ENCODE measurements around the gene SLC41A1. TPM values are rescaled to one million over a fixed set of nuclear protein-coding genes. Genes with fewer than 3 reads are reported as not detected.

The SLC41A1 gene
- total RNA-seq, 1 experiment from 2014 or later: 17.2 TPM

DNA sequence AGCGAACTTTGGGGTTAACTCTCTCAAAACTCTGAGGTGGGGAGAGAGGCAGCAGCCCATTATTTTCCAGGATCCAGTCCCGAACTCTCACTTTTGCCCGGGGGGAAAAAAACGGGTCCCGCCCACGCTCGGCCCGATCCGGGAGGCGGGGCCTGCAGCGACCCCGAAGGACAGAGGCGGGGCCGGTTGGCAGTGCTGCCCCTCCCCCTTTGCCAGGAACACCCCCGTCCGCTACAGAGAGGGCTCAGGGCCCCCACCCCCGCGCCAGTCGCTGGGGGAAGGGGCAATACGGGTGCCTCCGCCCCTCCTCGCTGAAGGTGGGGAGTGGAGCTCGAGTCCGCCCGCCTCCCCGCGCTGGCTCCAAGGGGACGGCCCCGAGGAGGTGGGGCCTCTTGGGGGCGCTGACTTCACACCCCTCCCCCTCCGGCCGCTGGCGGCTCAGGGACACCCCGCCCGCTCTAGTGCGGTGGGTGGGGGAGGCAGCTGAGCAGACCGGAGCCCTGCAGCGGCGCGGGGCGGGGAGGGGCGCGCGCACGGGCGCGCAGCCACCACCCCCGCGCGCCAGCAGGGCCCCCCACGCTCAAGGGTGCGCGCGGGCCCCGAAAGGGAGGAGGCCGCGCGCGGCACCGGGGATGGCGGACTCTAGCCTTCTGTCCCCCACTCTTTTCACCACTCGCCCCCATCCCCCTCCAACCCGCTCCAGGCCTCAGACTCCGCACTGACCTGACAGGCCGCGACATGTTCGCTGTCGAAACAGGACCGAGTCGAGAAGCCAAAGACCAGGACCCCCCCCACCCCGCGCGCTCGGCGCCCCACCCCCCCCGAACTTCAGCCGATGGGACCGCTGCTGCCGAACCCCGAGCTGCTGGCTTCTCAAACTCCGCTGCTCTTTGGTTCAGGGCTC lies 63.5 kb downstream of the SLC41A1 start:
- H3K79me2 ChIP-seq (ENCODE audit: low read length): peaks cover 53% of the 10 kb centered on the region

DNA sequence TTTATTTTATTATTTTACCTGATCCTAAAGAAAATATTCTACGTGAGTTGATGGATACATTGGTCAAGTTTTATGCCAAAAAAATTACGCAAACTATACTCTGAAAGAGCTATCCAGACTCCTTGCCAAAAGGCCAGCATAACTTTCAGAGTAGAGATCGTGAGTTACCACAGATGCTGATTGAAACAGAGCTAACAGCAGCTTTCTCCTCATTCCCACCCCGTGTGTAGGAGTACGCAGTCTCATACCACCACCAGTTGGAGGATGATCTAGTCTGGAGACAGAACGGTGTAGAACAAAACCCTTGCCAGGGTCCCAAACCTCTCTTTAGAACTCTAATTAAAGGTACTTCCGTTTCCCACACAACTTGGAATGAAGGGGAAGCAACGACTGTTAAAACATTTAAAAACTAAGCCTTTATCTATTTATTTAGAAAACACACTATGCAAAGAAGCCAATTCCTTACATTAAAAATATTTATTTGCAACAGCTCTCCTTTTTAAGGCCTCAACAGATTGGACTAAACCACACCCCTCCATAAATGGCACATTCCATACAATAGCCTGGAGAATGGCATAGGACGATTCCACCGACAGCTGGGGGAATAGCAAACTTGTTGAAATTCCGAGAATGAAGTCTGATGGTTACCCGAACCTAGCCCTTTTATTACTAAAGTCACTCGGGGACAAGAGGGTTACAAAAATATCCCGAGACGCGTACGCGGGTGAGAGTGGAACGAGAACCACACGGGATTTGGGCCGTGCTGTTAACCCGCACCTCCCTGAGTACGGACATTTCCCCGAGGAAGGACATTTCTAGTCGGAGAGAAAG lies 64.4 kb downstream of the SLC41A1 start:
- Histone ChIP-seq H3K9ac (ENCODE audit: low read length) (peak overlapping the region; percentile 93), H4K20me1 (ENCODE audit: low read length) (peaks cover 52% of the 10 kb centered on the region), H3K27ac (ENCODE audit: low read length) (peak overlapping the region; percentile 81), H3K27me3 (ENCODE audit: low read length) (no peaks in the 10 kb centered on the region), H3K4me3 (ENCODE audit: low read length) (peak overlapping the region; percentile 86), H3K4me2 (ENCODE audit: low read length) (peak overlapping the region; percentile 91), H3K36me3 (ENCODE audit: low read depth, low read length) (peaks cover 20% of the 10 kb centered on the region; the same call in 1 of the 2 replicates), H3K9me3 (ENCODE audit: low read length) (no peaks in the 10 kb centered on the region), H3K4me1 (ENCODE audit: insufficient read depth, low read length) (peaks cover 25% of the 10 kb centered on the region), H3K9me2 (replicated peaks; ENCODE audit: low read length) (no peaks in the 10 kb centered on the region), H2AFZ (ENCODE audit: low read length) (peak overlapping the region; percentile 49), H3F3A (ENCODE audit: low read length, unreplicated experiment) (no peaks in the 10 kb centered on the region), H3K79me2 (ENCODE audit: low read length) (peaks cover 62% of the 10 kb centered on the region)
- TF ChIP-seq CTCF (conservative IDR thresholded peaks at IDR 0.05; ENCODE audit: low read depth, low read length) (no peak), EZH2 (IDR thresholded peaks at IDR 0.05; ENCODE audit: low read length, unreplicated experiment) (no peak)
- peak; percentile 16 for ATAC-seq
- intact Hi-C loops (cut with micrococcal nuclease): loop anchor here (5.0 kb wide), 1 partner anchor 36 kb away; no protein-coding TSS in a partner anchor
- ChIA-PET POLR2A (ENCODE audit: unreplicated experiment) (interaction anchor here (0.7 kb wide), 2 partner anchors 206 to 228 kb away, joined by 3 to 5 read pairs; no protein-coding TSS in a partner anchor), CTCF (no interaction called here)
- BruUV-seq (replicated peaks): TSS peak; percentile 37
- peak; percentile 23 for DNase-seq

More for the DNA sequence above, 63.5 kb downstream of the SLC41A1 start:
- Histone ChIP-seq H3K27ac (ENCODE audit: low read length) (peak overlapping the region; percentile 81), H3K9me3 (ENCODE audit: low read length) (no peaks in the 10 kb centered on the region), H3K36me3 (ENCODE audit: low read depth, low read length) (peaks cover 20% of the 10 kb centered on the region; the same call in 1 of the 2 replicates), H2AFZ (ENCODE audit: low read length) (peak overlapping the region; percentile 49), H3K4me2 (ENCODE audit: low read length) (peak overlapping the region; percentile 91), H3K9me2 (replicated peaks; ENCODE audit: low read length) (no peaks in the 10 kb centered on the region), H3K9ac (ENCODE audit: low read length) (peak overlapping the region; percentile 93), H4K20me1 (ENCODE audit: low read length) (peaks cover 44% of the 10 kb centered on the region), H3F3A (ENCODE audit: low read length, unreplicated experiment) (no peaks in the 10 kb centered on the region), H3K4me1 (ENCODE audit: insufficient read depth, low read length) (peaks cover 25% of the 10 kb centered on the region), H3K4me3 (ENCODE audit: low read length) (peak overlapping the region; percentile 86), H3K27me3 (ENCODE audit: low read length) (no peaks in the 10 kb centered on the region)
- TF ChIP-seq CTCF (conservative IDR thresholded peaks at IDR 0.05; ENCODE audit: low read depth, low read length) (no peak), EZH2 (IDR thresholded peaks at IDR 0.05; ENCODE audit: low read length, unreplicated experiment) (no peak), EZH2phosphoT487 (IDR thresholded peaks at IDR 0.05; ENCODE audit: borderline replicate concordance, low read length) (no peak)
- BruUV-seq (replicated peaks): no TSS peak
- intact Hi-C loops (cut with micrococcal nuclease): loop anchor here (1.0 to 5.0 kb wide), 2 partner anchors 37 to 64 kb away; partner anchors contain the start of gene SLC41A1
- ChIA-PET CTCF (no interaction called here), POLR2A (ENCODE audit: unreplicated experiment) (interaction anchor here (0.7 kb wide), 2 partner anchors 206 to 228 kb away, joined by 3 to 5 read pairs; no protein-coding TSS in a partner anchor)
- DNase-seq: peak; percentile 98
- peak; percentile 81 for ATAC-seq
